ENCODE data around the gene TNRC6B.

GRCh38 chr22:40212121-40212520 is 34.4 kb downstream of the TNRC6B start:
- no peak for TF ChIP-seq CTCF (IDR thresholded peaks at IDR 0.05)
- no peak for TF ChIP-seq POLR2A (IDR thresholded peaks at IDR 0.05)

All from right lobe of liver (tissue), 4 donors.